ENCODE data around the gene SPDYC. TPM values are rescaled to one million over a fixed set of nuclear protein-coding genes. Genes with fewer than 3 reads are reported as not detected.
A peak's percentile ranks its signal among the peaks of the same experiment; 100 is the strongest.

SPDYC gene
- total and polyA plus RNA-seq, 9 of the 15 experiments (the other 6 are each of a cell fraction or from before 2014, with no cell fraction given), result 4.4 to 18.8 (median 9.2) TPM

DNA sequence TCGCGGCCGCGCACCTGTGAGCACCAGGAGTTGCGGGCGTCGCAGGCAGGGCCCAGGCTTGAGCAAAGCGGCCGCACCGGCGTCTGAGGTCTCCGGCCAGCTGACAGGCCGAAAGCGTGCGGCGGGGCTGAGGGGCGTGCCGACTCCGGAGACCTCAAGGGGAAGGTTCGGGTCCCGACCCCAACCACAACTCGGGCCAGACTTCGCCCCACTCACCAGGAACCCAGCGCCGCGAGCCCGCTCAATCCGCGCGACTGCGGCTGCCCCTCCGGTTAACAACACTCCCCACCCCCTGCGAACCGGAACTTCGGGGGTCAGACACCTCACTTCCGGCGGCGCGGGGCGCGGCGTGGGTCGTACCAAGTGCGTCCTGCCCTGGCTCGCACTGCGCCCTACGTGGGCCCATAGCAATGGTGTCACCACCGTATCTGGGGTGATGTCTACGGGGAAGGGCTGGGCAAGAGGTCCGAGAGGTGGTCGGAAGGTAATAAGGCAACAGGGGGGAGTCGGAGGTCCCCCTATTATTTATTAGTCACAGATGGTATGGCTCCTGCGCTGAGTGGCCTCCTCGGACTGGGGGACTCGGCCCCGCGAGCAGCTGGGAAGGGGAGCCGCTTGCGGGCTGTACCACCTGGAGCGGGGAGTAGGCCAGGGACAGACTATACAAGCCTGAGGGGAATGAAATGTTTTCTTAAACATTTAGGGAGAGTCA is 35.6 kb upstream of the SPDYC start, which contains the start of gene SYVN1 (continued):
- TF ChIP-seq GTF2E2 (tag; IDR thresholded peaks at IDR 0.05), result peak; percentile 71; the same call in 1 of the 2 replicates
- peak; percentile 61; the same call in 1 of the 2 replicates for TF ChIP-seq DIDO1 (tag; IDR thresholded peaks at IDR 0.05; ENCODE audit: low read depth)
- 0 out of 2 replicates have a peak, but pooled peaks have one; percentile 35 for TF ChIP-seq KDM2B (CRISPR knock-in tag; IDR thresholded peaks at IDR 0.05)
- TF ChIP-seq TCF7L2 (IDR thresholded peaks at IDR 0.05; ENCODE audit: low read depth, low read length), result peak; percentile 86
- TF ChIP-seq FOXM1 (IDR thresholded peaks at IDR 0.05; ENCODE audit: low read depth), result no peak; the same call in 1 of the 2 replicates
- no peak for TF ChIP-seq FOXM1 (CRISPR knock-in tag; IDR thresholded peaks at IDR 0.05; ENCODE audit: low read depth)
- TF ChIP-seq HNRNPUL1 (IDR thresholded peaks at IDR 0.05; ENCODE audit: low read length), result no peak
- no peak for TF ChIP-seq TCFL5 (CRISPR knock-in tag; conservative IDR thresholded peaks at IDR 0.05)
- TF ChIP-seq, protein P1, sequence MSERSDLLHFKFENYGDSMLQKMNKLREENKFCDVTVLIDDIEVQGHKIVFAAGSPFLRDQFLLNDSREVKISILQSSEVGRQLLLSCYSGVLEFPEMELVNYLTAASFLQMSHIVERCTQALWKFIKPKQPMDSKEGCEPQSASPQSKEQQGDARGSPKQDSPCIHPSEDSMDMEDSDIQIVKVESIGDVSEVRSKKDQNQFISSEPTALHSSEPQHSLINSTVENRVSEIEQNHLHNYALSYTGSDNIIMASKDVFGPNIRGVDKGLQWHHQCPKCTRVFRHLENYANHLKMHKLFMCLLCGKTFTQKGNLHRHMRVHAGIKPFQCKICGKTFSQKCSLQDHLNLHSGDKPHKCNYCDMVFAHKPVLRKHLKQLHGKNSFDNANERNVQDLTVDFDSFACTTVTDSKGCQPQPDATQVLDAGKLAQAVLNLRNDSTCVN (CRISPR knock-in tag; IDR thresholded peaks at IDR 0.05), result no peak
- no peak for TF ChIP-seq RBM39 (optimal IDR thresholded peaks at IDR 0.05; ENCODE audit: low read depth, low read length)
- no peak for TF ChIP-seq HNRNPK (IDR thresholded peaks at IDR 0.05; ENCODE audit: low read depth, low read length, poor library complexity, severe bottlenecking)
- peak; percentile 72 to 75 for TF ChIP-seq NRF1 (conservative IDR thresholded peaks at IDR 0.05 in 1 of 2, IDR thresholded peaks at IDR 0.05 in 1 of 2)
- no peak for TF ChIP-seq MYNN (IDR thresholded peaks at IDR 0.05)
- TF ChIP-seq MYNN (CRISPR knock-in tag; IDR thresholded peaks at IDR 0.05), result no peak
- peak; percentile 80; the same call in 1 of the 2 replicates for TF ChIP-seq ZNF717 (CRISPR knock-in tag; IDR thresholded peaks at IDR 0.05)
- no peak for TF ChIP-seq JUNB (CRISPR knock-in tag; conservative IDR thresholded peaks at IDR 0.05)
- 0 out of 2 replicates have a peak, but pooled peaks have one; percentile 33 for TF ChIP-seq ZBTB43 (CRISPR knock-in tag; IDR thresholded peaks at IDR 0.05)
- peak in 1 of 2 experiments; percentile 97; a peak in 2 of 4 replicates for TF ChIP-seq ZNF639 (CRISPR knock-in tag; conservative IDR thresholded peaks at IDR 0.05 in 1 of 2, IDR thresholded peaks at IDR 0.05 in 1 of 2)
- no peak for TF ChIP-seq SMARCC2 (IDR thresholded peaks at IDR 0.05; ENCODE audit: low read depth)
- TF ChIP-seq, protein P2, sequence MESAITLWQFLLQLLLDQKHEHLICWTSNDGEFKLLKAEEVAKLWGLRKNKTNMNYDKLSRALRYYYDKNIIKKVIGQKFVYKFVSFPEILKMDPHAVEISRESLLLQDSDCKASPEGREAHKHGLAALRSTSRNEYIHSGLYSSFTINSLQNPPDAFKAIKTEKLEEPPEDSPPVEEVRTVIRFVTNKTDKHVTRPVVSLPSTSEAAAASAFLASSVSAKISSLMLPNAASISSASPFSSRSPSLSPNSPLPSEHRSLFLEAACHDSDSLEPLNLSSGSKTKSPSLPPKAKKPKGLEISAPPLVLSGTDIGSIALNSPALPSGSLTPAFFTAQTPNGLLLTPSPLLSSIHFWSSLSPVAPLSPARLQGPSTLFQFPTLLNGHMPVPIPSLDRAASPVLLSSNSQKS (CRISPR knock-in tag; IDR thresholded peaks at IDR 0.05), result peak; percentile 64; the same call in 1 of the 2 replicates
- peak; percentile 43; the same call in 1 of the 2 replicates for TF ChIP-seq OTX1 (CRISPR knock-in tag; IDR thresholded peaks at IDR 0.05)
- peak in 1 of 2 experiments; percentile 33; a peak in 1 of 4 replicates for TF ChIP-seq ETV6 (IDR thresholded peaks at IDR 0.05; ENCODE audit: borderline replicate concordance in 1 of 2, low read depth in 2 of 2, low read length in 1 of 2)
- no peak for TF ChIP-seq ETV6 (CRISPR knock-in tag; IDR thresholded peaks at IDR 0.05; ENCODE audit: borderline replicate concordance)
